HepG2 (cell line): ENCODE data around the gene RERE.

ENCODE experiments used
- BRCA1 ChIP-seq: sonication (generic); formaldehyde crosslinking; IDR thresholded peaks from 2 replicates; pipeline ENCODE4 v1.4.0; 2020; ENCODE audit warnings: missing genetic modification reagents
- PBX2 ChIP-seq: IDR thresholded peaks from 2 replicates; pipeline ENCODE4 v1.6.1; 2016; ENCODE audit warnings: control low read depth

DNA sequence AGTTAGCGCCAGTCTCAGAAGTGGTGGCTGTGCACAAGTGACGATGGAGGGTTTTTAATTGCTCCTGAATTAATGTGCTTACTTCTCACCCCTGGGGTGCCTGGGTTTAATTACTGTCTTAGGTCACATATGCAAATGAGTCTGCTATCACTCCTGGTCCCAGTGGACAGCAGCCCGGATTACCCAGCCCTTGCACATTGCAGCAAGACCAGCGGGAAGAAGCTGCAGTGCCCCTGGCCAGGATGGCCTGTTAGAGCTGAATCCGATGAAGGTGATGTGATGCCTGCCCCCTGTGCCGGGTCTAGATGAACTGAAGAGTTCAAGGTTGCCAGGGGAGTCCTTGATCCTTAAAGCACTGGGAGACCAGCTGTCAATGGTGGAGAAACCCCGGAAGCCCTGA, 36.8 kb upstream of the RERE start:
- no peak for TF ChIP-seq PBX2
- no peak for TF ChIP-seq BRCA1 (CRISPR knock-in tag)
